HEK293 (cell line): ENCODE measurements around the gene ADIPOR1.
A peak's percentile ranks its signal among the peaks of the same experiment; 100 is the strongest.

Experiments
- GLI4 ChIP-seq: fragments of 450-650 bp; formaldehyde crosslinking; IDR thresholded peaks from 2 replicates; pipeline ENCODE4 v1.5.1; 2016; ENCODE audit warnings: missing biosample characterization, missing genetic modification characterization
- KLF1 ChIP-seq: fragments of 450-650 bp; formaldehyde crosslinking; IDR thresholded peaks from 2 replicates; pipeline ENCODE4 v1.5.1; 2016; ENCODE audit warnings: missing biosample characterization, missing genetic modification characterization
- WT1 ChIP-seq: fragments of 450-650 bp; formaldehyde crosslinking; IDR thresholded peaks from 2 replicates; pipeline ENCODE4 v1.5.1; 2016; ENCODE audit warnings: missing biosample characterization, missing genetic modification characterization
- ZFHX2 ChIP-seq: fragments of 450-650 bp; formaldehyde crosslinking; conservative IDR thresholded peaks from 2 replicates; pipeline ENCODE4 v1.5.1; 2016; ENCODE audit warnings: missing biosample characterization, missing genetic modification characterization
- ZIC2 ChIP-seq: fragments of 450-650 bp; formaldehyde crosslinking; IDR thresholded peaks from 2 replicates; pipeline ENCODE4 v1.5.1; 2016; ENCODE audit warnings: missing biosample characterization, missing genetic modification characterization
- ZNF133 ChIP-seq: fragments of 450-650 bp; formaldehyde crosslinking; IDR thresholded peaks from 2 replicates; pipeline ENCODE4 v1.5.1; 2016; ENCODE audit warnings: missing biosample characterization, missing genetic modification characterization
- ZNF184 ChIP-seq: fragments of 450-650 bp; IDR thresholded peaks from 2 replicates; pipeline ENCODE4 v1.5.1; 2018; ENCODE audit warnings: missing biosample characterization, mild to moderate bottlenecking, missing genetic modification characterization
- ZNF214 ChIP-seq: fragments of 450-650 bp; formaldehyde crosslinking; IDR thresholded peaks from 2 replicates; pipeline ENCODE4 v1.5.1; 2017; ENCODE audit warnings: missing biosample characterization, mild to moderate bottlenecking, missing genetic modification characterization, borderline replicate concordance
- ZNF48 ChIP-seq: fragments of 450-650 bp; formaldehyde crosslinking; IDR thresholded peaks from 2 replicates; pipeline ENCODE4 v1.5.1; 2016; ENCODE audit warnings: missing biosample characterization, missing genetic modification characterization
- ZNF544 ChIP-seq: fragments of 450-650 bp; formaldehyde crosslinking; IDR thresholded peaks from 2 replicates; pipeline ENCODE4 v1.5.0; 2017; ENCODE audit warnings: missing biosample characterization, missing genetic modification characterization
- ZNF585B ChIP-seq: fragments of 450-650 bp; formaldehyde crosslinking; IDR thresholded peaks from 2 replicates; pipeline ENCODE4 v1.5.1; 2016; ENCODE audit warnings: missing biosample characterization, missing genetic modification characterization
- ZNF626 ChIP-seq: fragments of 450-650 bp; sonication (Bioruptor Pico); formaldehyde crosslinking; IDR thresholded peaks from 2 replicates; pipeline ENCODE4 v1.5.1; 2018; ENCODE audit warnings: missing biosample characterization, missing genetic modification characterization, inconsistent platforms
- ZNF660 ChIP-seq: fragments of 450-650 bp; IDR thresholded peaks from 2 replicates; pipeline ENCODE4 v1.5.1; 2018; ENCODE audit warnings: missing biosample characterization, mild to moderate bottlenecking, missing genetic modification characterization
- ZNF768 ChIP-seq: fragments of 450-650 bp; formaldehyde crosslinking; IDR thresholded peaks from 2 replicates; pipeline ENCODE4 v1.5.1; 2018; ENCODE audit warnings: missing biosample characterization, mild to moderate bottlenecking, missing genetic modification characterization
- ZSCAN4 ChIP-seq: fragments of 450-650 bp; formaldehyde crosslinking; IDR thresholded peaks from 2 replicates; pipeline ENCODE4 v1.5.1; 2017; ENCODE audit warnings: missing biosample characterization, missing genetic modification characterization
- TF ChIP-seq, protein P1 (sequence below): fragments of 450-650 bp; formaldehyde crosslinking; IDR thresholded peaks from 2 replicates; pipeline ENCODE4 v1.5.1; 2016; ENCODE audit warnings: missing biosample characterization, missing genetic modification characterization
- TF ChIP-seq, protein P2 (sequence below): fragments of 450-650 bp; formaldehyde crosslinking; IDR thresholded peaks from 2 replicates; pipeline ENCODE4 v1.5.1; 2016; ENCODE audit warnings: missing biosample characterization, missing genetic modification characterization, borderline replicate concordance
- TF ChIP-seq, protein P3 (sequence below): fragments of 450-650 bp; formaldehyde crosslinking; IDR thresholded peaks from 2 replicates; pipeline ENCODE4 v1.5.1; 2017; ENCODE audit warnings: missing biosample characterization, mild to moderate bottlenecking, missing genetic modification characterization, moderate library complexity
- TF ChIP-seq, protein P4 (sequence below): fragments of 450-650 bp; formaldehyde crosslinking; IDR thresholded peaks from 2 replicates; pipeline ENCODE4 v1.5.0; 2017; ENCODE audit warnings: missing biosample characterization, missing genetic modification characterization, borderline replicate concordance
- TF ChIP-seq, protein P5 (sequence below): fragments of 450-650 bp; formaldehyde crosslinking; IDR thresholded peaks from 2 replicates; pipeline ENCODE4 v1.5.1; 2016; ENCODE audit warnings: missing biosample characterization, missing genetic modification characterization

The ADIPOR1 gene

DNA sequence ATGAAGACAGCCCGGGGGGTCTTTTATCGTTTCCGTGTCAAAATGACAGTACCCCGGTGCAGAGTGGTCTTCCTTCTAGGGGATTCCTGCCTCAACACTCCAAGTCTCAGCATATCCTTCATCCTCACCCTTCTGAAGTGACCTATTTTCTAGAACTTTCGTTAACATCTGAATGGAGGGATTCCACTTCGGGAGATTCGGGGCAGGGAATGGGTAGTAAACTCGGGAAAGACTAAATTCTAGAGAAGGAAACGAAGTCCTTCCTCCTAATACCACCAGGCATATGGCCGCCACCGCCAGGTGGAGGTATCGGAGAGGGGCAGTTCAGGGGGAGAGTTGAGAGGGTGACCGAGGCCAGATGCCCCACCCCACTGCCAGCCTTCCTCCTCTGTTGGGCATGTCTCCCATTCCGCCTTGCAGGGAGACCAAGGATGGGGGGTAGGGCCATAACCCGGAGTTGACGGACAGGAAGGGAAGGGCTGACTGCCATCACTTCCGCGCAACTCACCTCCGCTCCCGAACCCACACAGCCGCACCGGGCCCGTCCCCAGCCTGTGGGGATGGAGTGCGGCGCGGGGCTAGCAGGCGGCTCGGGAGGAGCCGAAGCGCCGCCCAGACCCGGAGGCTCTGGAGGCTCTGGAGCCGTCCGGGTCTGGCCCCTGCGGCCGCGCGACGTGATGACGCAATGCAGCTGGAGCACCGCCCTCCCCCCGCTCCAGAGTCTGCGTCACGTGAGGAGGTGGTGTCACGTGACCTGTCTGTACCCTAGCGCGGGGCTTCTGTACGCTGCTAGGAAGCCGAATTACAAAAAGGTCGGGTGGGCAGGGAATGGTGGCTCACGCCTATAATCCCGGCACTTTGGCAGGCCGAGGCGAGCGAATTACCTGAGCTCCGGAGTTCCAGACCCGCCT lies 31.3 kb downstream of the ADIPOR1 start, which contains the start of gene KLHL12 (continued):
- TF ChIP-seq ZNF626 (no peak), ZSCAN4 (tag by site-specific recombination) (peak; percentile 56; the same call in 1 of the 2 replicates), ZNF768 (no peak), ZNF214 (no peak), WT1 (tag by site-specific recombination) (peak; percentile 70), ZNF585B (tag by site-specific recombination) (no peak), KLF1 (tag by site-specific recombination) (peak; percentile 80), GLI4 (tag by site-specific recombination) (no peak; the same call in 1 of the 2 replicates), ZNF660 (peak; percentile 88), ZNF48 (tag by site-specific recombination) (no peak), ZNF184 (0 out of 2 replicates have a peak, but pooled peaks have one; percentile 23), ZIC2 (tag by site-specific recombination) (peak; percentile 32), ZNF133 (tag by site-specific recombination) (no peak; the same call in 1 of the 2 replicates), ZNF544 (no peak), ZFHX2 (peak; percentile 59; the same call in 1 of the 2 replicates)
- TF ChIP-seq, protein P1, sequence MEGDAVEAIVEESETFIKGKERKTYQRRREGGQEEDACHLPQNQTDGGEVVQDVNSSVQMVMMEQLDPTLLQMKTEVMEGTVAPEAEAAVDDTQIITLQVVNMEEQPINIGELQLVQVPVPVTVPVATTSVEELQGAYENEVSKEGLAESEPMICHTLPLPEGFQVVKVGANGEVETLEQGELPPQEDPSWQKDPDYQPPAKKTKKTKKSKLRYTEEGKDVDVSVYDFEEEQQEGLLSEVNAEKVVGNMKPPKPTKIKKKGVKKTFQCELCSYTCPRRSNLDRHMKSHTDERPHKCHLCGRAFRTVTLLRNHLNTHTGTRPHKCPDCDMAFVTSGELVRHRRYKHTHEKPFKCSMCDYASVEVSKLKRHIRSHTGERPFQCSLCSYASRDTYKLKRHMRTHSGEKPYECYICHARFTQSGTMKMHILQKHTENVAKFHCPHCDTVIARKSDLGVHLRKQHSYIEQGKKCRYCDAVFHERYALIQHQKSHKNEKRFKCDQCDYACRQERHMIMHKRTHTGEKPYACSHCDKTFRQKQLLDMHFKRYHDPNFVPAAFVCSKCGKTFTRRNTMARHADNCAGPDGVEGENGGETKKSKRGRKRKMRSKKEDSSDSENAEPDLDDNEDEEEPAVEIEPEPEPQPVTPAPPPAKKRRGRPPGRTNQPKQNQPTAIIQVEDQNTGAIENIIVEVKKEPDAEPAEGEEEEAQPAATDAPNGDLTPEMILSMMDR (tag by site-specific recombination) = peak; percentile 86
- TF ChIP-seq, protein P2, sequence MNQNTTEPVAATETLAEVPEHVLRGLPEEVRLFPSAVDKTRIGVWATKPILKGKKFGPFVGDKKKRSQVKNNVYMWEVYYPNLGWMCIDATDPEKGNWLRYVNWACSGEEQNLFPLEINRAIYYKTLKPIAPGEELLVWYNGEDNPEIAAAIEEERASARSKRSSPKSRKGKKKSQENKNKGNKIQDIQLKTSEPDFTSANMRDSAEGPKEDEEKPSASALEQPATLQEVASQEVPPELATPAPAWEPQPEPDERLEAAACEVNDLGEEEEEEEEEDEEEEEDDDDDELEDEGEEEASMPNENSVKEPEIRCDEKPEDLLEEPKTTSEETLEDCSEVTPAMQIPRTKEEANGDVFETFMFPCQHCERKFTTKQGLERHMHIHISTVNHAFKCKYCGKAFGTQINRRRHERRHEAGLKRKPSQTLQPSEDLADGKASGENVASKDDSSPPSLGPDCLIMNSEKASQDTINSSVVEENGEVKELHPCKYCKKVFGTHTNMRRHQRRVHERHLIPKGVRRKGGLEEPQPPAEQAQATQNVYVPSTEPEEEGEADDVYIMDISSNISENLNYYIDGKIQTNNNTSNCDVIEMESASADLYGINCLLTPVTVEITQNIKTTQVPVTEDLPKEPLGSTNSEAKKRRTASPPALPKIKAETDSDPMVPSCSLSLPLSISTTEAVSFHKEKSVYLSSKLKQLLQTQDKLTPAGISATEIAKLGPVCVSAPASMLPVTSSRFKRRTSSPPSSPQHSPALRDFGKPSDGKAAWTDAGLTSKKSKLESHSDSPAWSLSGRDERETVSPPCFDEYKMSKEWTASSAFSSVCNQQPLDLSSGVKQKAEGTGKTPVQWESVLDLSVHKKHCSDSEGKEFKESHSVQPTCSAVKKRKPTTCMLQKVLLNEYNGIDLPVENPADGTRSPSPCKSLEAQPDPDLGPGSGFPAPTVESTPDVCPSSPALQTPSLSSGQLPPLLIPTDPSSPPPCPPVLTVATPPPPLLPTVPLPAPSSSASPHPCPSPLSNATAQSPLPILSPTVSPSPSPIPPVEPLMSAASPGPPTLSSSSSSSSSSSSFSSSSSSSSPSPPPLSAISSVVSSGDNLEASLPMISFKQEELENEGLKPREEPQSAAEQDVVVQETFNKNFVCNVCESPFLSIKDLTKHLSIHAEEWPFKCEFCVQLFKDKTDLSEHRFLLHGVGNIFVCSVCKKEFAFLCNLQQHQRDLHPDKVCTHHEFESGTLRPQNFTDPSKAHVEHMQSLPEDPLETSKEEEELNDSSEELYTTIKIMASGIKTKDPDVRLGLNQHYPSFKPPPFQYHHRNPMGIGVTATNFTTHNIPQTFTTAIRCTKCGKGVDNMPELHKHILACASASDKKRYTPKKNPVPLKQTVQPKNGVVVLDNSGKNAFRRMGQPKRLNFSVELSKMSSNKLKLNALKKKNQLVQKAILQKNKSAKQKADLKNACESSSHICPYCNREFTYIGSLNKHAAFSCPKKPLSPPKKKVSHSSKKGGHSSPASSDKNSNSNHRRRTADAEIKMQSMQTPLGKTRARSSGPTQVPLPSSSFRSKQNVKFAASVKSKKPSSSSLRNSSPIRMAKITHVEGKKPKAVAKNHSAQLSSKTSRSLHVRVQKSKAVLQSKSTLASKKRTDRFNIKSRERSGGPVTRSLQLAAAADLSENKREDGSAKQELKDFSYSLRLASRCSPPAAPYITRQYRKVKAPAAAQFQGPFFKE = no peak
- TF ChIP-seq, protein P3, sequence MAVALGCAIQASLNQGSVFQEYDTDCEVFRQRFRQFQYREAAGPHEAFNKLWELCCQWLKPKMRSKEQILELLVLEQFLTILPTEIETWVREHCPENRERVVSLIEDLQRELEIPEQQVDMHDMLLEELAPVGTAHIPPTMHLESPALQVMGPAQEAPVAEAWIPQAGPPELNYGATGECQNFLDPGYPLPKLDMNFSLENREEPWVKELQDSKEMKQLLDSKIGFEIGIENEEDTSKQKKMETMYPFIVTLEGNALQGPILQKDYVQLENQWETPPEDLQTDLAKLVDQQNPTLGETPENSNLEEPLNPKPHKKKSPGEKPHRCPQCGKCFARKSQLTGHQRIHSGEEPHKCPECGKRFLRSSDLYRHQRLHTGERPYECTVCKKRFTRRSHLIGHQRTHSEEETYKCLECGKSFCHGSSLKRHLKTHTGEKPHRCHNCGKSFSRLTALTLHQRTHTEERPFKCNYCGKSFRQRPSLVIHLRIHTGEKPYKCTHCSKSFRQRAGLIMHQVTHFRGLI (tag by site-specific recombination) = peak; percentile 90
- TF ChIP-seq, protein P4, sequence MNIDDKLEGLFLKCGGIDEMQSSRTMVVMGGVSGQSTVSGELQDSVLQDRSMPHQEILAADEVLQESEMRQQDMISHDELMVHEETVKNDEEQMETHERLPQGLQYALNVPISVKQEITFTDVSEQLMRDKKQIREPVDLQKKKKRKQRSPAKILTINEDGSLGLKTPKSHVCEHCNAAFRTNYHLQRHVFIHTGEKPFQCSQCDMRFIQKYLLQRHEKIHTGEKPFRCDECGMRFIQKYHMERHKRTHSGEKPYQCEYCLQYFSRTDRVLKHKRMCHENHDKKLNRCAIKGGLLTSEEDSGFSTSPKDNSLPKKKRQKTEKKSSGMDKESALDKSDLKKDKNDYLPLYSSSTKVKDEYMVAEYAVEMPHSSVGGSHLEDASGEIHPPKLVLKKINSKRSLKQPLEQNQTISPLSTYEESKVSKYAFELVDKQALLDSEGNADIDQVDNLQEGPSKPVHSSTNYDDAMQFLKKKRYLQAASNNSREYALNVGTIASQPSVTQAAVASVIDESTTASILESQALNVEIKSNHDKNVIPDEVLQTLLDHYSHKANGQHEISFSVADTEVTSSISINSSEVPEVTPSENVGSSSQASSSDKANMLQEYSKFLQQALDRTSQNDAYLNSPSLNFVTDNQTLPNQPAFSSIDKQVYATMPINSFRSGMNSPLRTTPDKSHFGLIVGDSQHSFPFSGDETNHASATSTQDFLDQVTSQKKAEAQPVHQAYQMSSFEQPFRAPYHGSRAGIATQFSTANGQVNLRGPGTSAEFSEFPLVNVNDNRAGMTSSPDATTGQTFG (tag by site-specific recombination) = peak; percentile 36; the same call in 1 of the 2 replicates
- TF ChIP-seq, protein P5, sequence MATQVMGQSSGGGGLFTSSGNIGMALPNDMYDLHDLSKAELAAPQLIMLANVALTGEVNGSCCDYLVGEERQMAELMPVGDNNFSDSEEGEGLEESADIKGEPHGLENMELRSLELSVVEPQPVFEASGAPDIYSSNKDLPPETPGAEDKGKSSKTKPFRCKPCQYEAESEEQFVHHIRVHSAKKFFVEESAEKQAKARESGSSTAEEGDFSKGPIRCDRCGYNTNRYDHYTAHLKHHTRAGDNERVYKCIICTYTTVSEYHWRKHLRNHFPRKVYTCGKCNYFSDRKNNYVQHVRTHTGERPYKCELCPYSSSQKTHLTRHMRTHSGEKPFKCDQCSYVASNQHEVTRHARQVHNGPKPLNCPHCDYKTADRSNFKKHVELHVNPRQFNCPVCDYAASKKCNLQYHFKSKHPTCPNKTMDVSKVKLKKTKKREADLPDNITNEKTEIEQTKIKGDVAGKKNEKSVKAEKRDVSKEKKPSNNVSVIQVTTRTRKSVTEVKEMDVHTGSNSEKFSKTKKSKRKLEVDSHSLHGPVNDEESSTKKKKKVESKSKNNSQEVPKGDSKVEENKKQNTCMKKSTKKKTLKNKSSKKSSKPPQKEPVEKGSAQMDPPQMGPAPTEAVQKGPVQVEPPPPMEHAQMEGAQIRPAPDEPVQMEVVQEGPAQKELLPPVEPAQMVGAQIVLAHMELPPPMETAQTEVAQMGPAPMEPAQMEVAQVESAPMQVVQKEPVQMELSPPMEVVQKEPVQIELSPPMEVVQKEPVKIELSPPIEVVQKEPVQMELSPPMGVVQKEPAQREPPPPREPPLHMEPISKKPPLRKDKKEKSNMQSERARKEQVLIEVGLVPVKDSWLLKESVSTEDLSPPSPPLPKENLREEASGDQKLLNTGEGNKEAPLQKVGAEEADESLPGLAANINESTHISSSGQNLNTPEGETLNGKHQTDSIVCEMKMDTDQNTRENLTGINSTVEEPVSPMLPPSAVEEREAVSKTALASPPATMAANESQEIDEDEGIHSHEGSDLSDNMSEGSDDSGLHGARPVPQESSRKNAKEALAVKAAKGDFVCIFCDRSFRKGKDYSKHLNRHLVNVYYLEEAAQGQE (tag by site-specific recombination) = no peak
